GM13976 (cell line): ENCODE results near the gene TMEM127.

Source experiments
- DNase-seq: peaks from one replicate; pipeline ENCODE4 v3.0.0; 2012; ENCODE audit warnings: low spot score
- in situ Hi-C: fragments of 300-500 bp; cut with MboI; formaldehyde crosslinking; loops from one replicate; pipeline ENCODE4 v1.12.0; 2022; ENCODE audit warnings: low sequenced_read_pairs, mixed read lengths, inconsistent platforms; ENCODE audit not compliant: unreplicated experiment
- TF ChIP-seq, protein P1 (sequence below): IDR thresholded peaks from 2 replicates; pipeline ENCODE4 v1.5.1; 2012; ENCODE audit warnings: borderline replicate concordance, mild to moderate bottlenecking; ENCODE audit not compliant: insufficient read depth; ENCODE audit errors: extremely low read depth, missing control alignments, control extremely low read depth

TMEM127 gene

DNA sequence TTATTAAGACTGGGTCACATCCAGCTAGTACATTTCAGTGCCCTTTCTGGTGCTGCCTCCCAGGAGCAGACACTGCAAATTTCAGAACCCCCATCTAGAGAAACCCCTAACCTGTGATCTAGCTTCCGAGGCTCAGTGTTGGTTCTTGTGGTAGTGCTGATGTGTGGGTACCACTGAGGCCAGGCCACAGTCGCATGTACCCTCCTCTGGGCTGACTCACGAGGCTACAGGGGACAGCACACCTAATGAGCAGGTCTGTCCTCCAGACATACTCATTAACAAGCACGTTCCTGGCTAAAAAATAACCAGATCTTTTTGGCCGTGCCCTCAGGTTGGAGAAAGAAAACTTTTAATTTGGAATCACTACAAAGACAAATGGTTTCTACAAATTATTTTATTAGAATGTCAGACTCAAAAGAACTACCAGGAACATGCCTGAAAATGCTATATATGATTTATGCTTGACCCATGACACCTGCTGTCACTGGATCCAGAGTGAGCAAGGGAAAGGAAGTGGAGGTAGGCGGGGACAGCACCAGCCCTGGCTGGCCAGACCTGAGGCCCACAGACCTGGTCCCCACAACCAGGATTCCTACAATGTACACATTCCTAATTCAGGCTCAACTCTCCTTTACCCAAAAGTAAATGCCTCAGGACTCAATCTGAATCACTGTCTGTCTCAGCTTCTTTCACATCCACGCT lies 8.7 kb upstream of the TMEM127 start:
- in situ Hi-C loops, result loop anchor here (25.0 kb wide), 1 partner anchor 262 kb away; no protein-coding TSS in a partner anchor
- DNase-seq, result no peak
- TF ChIP-seq, protein P1, sequence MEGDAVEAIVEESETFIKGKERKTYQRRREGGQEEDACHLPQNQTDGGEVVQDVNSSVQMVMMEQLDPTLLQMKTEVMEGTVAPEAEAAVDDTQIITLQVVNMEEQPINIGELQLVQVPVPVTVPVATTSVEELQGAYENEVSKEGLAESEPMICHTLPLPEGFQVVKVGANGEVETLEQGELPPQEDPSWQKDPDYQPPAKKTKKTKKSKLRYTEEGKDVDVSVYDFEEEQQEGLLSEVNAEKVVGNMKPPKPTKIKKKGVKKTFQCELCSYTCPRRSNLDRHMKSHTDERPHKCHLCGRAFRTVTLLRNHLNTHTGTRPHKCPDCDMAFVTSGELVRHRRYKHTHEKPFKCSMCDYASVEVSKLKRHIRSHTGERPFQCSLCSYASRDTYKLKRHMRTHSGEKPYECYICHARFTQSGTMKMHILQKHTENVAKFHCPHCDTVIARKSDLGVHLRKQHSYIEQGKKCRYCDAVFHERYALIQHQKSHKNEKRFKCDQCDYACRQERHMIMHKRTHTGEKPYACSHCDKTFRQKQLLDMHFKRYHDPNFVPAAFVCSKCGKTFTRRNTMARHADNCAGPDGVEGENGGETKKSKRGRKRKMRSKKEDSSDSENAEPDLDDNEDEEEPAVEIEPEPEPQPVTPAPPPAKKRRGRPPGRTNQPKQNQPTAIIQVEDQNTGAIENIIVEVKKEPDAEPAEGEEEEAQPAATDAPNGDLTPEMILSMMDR, result no peak

DNA sequence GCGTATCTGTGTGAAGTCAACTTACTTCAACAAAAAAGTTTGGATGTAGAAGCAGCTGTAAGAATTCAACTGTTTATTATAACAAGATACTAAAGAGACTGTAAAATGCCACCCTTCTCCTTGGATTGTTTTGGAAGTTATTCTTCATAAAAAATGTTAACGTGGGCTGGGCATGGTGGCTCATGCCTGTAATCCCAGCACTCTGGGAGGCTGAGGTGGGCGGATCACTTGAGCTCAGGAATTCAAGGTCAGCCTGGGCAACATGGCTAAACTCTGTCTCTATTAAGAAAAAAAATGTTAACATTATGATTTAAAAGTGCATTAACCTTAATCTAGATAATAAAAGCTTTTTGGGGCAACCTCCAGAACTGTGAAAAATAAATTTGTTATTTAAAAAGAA lies 8.0 kb upstream of the TMEM127 start:
- TF ChIP-seq, protein P1, result no peak
- in situ Hi-C loops, result loop anchor here (25.0 kb wide), 1 partner anchor 261 kb away; no protein-coding TSS in a partner anchor

DNA sequence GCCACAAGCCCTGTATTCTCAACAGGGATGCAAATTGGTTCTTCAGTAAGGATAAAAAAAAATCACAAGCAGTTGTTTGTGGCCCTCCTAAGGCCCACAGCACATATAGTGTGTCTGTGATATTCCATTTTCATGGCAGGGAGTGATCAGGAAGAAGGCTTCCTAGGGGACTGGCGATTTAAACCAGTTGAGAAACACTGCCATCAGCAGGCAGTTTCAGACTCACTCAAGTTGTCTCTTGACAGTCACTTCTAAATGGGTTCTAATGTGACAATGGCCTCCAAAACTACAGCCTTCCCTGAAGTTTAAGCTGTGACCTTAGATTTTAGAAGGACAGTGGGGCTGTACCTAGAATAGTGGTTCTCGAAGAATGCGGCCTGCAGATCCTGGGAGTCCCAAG lies 6.2 kb upstream of the TMEM127 start:
- TF ChIP-seq, protein P1, result no peak
- in situ Hi-C loops, result loop anchor here (25.0 kb wide), 1 partner anchor 260 kb away; no protein-coding TSS in a partner anchor
- DNase-seq, result no peak

More for the DNA sequence above, 8.0 kb upstream of the TMEM127 start:
- DNase-seq, result no peak

DNA sequence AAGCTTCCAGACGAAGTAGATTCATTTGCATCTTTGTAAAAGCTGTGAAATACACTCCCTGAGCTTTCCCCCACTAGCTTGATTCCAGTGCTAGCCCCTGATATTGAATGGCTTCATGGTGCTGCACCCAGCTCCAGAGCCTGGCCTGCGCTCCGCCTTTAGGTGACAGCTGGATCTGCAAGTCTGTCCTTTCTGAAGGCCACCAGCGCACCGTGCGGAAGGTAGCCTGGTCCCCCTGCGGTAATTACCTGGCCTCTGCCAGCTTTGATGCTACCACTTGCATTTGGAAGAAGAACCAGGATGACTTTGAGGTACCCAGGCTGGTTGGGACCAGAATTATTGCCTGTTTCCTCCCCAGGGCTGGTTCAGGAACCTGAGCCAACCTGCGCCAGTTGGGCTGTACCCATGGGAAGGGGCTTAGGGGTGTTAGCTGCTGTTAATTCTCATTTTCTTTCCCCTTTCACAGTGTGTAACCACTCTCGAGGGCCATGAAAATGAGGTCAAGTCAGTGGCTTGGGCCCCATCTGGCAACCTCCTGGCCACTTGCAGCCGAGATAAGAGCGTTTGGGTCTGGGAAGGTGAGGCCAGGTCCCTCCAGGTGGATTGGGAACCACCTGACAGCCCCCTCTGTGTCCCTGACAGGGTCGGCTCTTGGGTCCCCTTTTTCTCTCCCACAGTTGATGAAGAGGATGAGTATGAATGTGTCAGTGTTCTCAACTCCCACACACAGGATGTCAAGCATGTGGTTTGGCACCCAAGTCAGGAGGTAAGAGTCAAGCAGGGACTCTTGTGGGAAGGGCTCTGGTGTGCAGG lies 1.6 kb upstream of the TMEM127 start:
- in situ Hi-C loops, result loop anchor here (25.0 kb wide), 1 partner anchor 255 kb away; no protein-coding TSS in a partner anchor
- DNase-seq, result peak; percentile 49
- TF ChIP-seq, protein P1, result peak; percentile 41

DNA sequence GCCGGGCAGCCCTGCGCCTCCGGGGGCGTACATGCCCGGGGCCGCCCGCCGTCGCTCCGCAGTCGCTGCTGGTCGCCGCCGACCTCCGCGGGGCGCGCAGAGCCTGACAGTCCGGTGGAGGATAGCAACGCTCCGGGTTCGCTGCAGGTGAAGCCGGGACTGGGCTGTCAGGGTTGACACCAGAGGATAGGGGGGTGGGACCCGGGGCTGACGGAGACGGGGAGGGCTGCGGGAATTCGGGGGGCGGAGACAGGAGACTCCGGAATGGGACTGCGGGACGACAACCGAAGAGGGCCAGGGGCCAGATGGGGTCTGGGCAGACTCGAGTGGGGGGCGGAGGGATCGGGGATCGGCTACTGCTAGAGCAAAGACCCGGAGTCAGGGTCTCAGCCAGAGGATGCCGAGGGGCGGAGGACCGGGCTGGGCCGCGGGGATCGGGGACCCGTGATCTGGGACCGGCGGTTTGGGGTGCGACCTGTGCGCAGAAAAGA lies 403 bp downstream of the TMEM127 start:
- TF ChIP-seq, protein P1, result no peak
- in situ Hi-C loops, result loop anchor here (25.0 kb wide), 1 partner anchor 253 kb away; no protein-coding TSS in a partner anchor
- peak; percentile 57 for DNase-seq

DNA sequence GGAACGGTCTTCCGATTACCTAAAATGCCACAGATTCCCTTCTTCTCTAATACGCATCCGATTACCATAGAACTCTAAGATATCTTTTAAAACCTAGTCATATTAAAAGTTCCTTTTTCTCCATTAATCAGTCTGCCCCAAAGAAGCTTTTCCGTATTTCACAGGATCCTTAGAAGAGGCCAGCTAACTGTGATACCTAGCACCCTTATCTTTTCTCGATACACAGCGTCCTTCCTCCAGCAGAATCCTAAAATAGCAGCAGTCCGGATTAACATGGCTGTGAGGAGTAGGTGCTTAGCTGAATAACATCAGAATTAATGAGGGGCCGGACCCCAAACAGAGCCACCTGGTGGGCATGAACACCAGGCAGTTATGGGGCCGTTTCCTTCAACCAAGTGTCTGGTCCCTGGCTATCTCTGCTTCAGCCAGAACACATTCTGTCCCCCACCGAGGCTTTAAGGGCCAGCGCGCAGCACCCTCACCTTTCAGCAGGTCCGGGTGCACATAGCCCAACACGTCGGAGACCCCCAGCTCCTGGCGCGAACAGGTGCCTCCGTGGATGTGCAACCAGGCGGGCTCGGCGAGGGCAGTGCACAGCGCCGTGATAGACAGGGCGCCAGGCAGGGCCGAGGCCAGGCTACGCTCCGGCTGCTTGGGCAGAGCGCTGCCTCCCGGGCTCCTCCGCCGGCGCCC lies 995 bp downstream of the TMEM127 start:
- TF ChIP-seq, protein P1, result no peak
- DNase-seq, result peak; percentile 67
- in situ Hi-C loops, result loop anchor here (5.0 to 25.0 kb wide), 2 partner anchors 133 to 253 kb away; no protein-coding TSS in a partner anchor
